ENCODE data around the gene TMEM239.

TMEM239 gene

GRCh38 chr20:2799688-2800520 is 16.3 kb upstream of the TMEM239 start:
- no peak for TF ChIP-seq CTCF (IDR thresholded peaks at IDR 0.05; ENCODE audit: insufficient read depth, low read depth, low read length, missing control alignments)
- no peak overlapping the region for H3K4me3 ChIP-seq (ENCODE audit: low read length)
- no peak for DNase-seq (ENCODE audit: low read depth)

- TF ChIP-seq CTCF (IDR thresholded peaks at IDR 0.05; ENCODE audit: insufficient read depth, low read depth, low read length, missing control alignments), result no peak
- DNase-seq (ENCODE audit: low read depth), result no peak
- no peak within 1 kb of the TSS for H3K4me3 ChIP-seq (ENCODE audit: low read length)
Measured at GRCh38 chr20:2800521-2801285, 15.5 kb upstream of the TMEM239 start, which contains the start of gene CPXM1. TSS of gene CPXM1 (minus strand) at chr20:2800627. CDS start at chr20:2800572, 55 bp downstream.

DNA sequence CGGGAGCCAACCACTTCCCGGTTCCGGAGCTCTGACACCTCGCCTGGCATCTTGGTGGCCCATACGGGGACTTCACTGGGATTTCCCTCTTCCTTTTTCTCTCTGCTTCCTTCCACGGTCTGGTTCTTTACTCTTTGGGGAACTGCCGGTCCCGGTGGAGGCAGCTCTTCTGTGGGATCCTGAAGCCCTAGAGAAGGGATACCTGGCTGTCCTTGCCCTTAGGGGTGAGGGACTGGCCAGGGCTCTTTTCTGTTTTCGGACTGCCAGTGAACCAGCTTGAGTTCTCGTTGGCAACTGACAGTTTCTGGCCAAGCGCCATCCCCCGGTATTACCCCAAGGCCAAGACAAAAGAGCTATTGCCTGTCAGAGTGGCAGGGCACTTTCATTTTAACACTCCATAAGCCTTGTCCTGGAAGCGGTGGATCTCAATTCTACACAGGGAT is 14.9 kb upstream of the TMEM239 start:
- H3K4me3 ChIP-seq (ENCODE audit: low read length), result no peak overlapping the region

GRCh38 chr20:2804041-2804828 is 11.9 kb upstream of the TMEM239 start:
- H3K4me3 ChIP-seq (ENCODE audit: low read length), result no peak overlapping the region

More for the DNA sequence above, 14.9 kb upstream of the TMEM239 start:
- no peak for DNase-seq (ENCODE audit: low read depth)
- no peak for TF ChIP-seq CTCF (IDR thresholded peaks at IDR 0.05; ENCODE audit: insufficient read depth, low read depth, low read length, missing control alignments)

GRCh38 chr20:2804852-2805688 is 11.1 kb upstream of the TMEM239 start:
- DNase-seq (ENCODE audit: low read depth), result no peak
- no peak for TF ChIP-seq CTCF (IDR thresholded peaks at IDR 0.05; ENCODE audit: insufficient read depth, low read depth, low read length, missing control alignments)
- no peak overlapping the region for H3K4me3 ChIP-seq (ENCODE audit: low read length)

More at GRCh38 chr20:2804041-2804828, 11.9 kb upstream of the TMEM239 start:
- TF ChIP-seq CTCF (IDR thresholded peaks at IDR 0.05; ENCODE audit: insufficient read depth, low read depth, low read length, missing control alignments), result no peak
- no peak for DNase-seq (ENCODE audit: low read depth)

All from epithelial cell of esophagus (primary cell).